ENCODE data around the gene CGNL1.

Gene CGNL1

GRCh38 chr15:57375827-57376695 lies at the start of gene CGNL1:
Gene CGNL1, plus strand, starts transcription at chr15:57376505. Its CDS starts 61,495 bp downstream, at chr15:57438000.
- no peaks in the 10 kb centered on the region for H4K20me1 ChIP-seq (ENCODE audit: insufficient read depth, low read length)
- H3K4me3 ChIP-seq (ENCODE audit: low read depth, low read length, poor library complexity, severe bottlenecking), result no peak within 1 kb of the TSS
- peaks cover 4% of the 10 kb centered on the region; the same call in 1 of the 2 replicates for H3K27me3 ChIP-seq (ENCODE audit: insufficient read depth, low read length)
- H3K9me3 ChIP-seq (ENCODE audit: low read length), result no peaks in the 10 kb centered on the region
- no peaks in the 10 kb centered on the region for H3K79me2 ChIP-seq (ENCODE audit: insufficient read depth, low read length)
- H3K4me2 ChIP-seq (ENCODE audit: low read length), result no peak within 1 kb of the TSS
- no peak for TF ChIP-seq EZH2 (IDR thresholded peaks at IDR 0.05; ENCODE audit: borderline replicate concordance, low read length)
- TF ChIP-seq, protein P1, sequence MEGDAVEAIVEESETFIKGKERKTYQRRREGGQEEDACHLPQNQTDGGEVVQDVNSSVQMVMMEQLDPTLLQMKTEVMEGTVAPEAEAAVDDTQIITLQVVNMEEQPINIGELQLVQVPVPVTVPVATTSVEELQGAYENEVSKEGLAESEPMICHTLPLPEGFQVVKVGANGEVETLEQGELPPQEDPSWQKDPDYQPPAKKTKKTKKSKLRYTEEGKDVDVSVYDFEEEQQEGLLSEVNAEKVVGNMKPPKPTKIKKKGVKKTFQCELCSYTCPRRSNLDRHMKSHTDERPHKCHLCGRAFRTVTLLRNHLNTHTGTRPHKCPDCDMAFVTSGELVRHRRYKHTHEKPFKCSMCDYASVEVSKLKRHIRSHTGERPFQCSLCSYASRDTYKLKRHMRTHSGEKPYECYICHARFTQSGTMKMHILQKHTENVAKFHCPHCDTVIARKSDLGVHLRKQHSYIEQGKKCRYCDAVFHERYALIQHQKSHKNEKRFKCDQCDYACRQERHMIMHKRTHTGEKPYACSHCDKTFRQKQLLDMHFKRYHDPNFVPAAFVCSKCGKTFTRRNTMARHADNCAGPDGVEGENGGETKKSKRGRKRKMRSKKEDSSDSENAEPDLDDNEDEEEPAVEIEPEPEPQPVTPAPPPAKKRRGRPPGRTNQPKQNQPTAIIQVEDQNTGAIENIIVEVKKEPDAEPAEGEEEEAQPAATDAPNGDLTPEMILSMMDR (IDR thresholded peaks at IDR 0.05; ENCODE audit: low read length), result no peak
- H3K9ac ChIP-seq (ENCODE audit: low read length), result no peak within 1 kb of the TSS
- H3K36me3 ChIP-seq (ENCODE audit: insufficient read depth, low read length), result no peaks in the 10 kb centered on the region
- no peak within 1 kb of the TSS for H3K27ac ChIP-seq (ENCODE audit: low read depth, low read length, poor library complexity, severe bottlenecking)
- H3F3A ChIP-seq (ENCODE audit: insufficient read depth, low read length), result no peaks in the 10 kb centered on the region
- no peak within 1 kb of the TSS for H2AFZ ChIP-seq (ENCODE audit: low read length)
- no peaks in the 10 kb centered on the region for H3K4me1 ChIP-seq (ENCODE audit: insufficient read depth, low read length, severe bottlenecking)
- no peaks in the 10 kb centered on the region for H3K9me2 ChIP-seq (ENCODE audit: low read depth, low read length)

GRCh38 chr15:57327985-57328471 lies 48.3 kb upstream of the CGNL1 start:
- no peak overlapping the region for H3K4me2 ChIP-seq (ENCODE audit: low read length)
- H3K9ac ChIP-seq (ENCODE audit: low read length), result no peak overlapping the region
- TF ChIP-seq, protein P1 (IDR thresholded peaks at IDR 0.05; ENCODE audit: low read length), result no peak
- no peak for TF ChIP-seq EZH2 (IDR thresholded peaks at IDR 0.05; ENCODE audit: borderline replicate concordance, low read length)
- no peak overlapping the region for H2AFZ ChIP-seq (ENCODE audit: low read length)
- no peaks in the 10 kb centered on the region for H3K9me2 ChIP-seq (ENCODE audit: low read depth, low read length)
- peaks cover 9% of the 10 kb centered on the region for H3K4me1 ChIP-seq (ENCODE audit: insufficient read depth, low read length, severe bottlenecking)
- H3F3A ChIP-seq (ENCODE audit: insufficient read depth, low read length), result no peaks in the 10 kb centered on the region
- H3K36me3 ChIP-seq (ENCODE audit: insufficient read depth, low read length), result no peaks in the 10 kb centered on the region
- no peaks in the 10 kb centered on the region for H3K9me3 ChIP-seq (ENCODE audit: low read length)
- H4K20me1 ChIP-seq (ENCODE audit: insufficient read depth, low read length), result no peaks in the 10 kb centered on the region
- H3K79me2 ChIP-seq (ENCODE audit: insufficient read depth, low read length), result no peaks in the 10 kb centered on the region
- H3K27ac ChIP-seq (ENCODE audit: low read depth, low read length, poor library complexity, severe bottlenecking), result no peak overlapping the region
- H3K4me3 ChIP-seq (ENCODE audit: low read depth, low read length, poor library complexity, severe bottlenecking), result no peak overlapping the region
- H3K27me3 ChIP-seq (ENCODE audit: insufficient read depth, low read length), result 0 out of 2 replicates have a peak, but pooled peaks cover 4% of the 10 kb centered on the region

DNA sequence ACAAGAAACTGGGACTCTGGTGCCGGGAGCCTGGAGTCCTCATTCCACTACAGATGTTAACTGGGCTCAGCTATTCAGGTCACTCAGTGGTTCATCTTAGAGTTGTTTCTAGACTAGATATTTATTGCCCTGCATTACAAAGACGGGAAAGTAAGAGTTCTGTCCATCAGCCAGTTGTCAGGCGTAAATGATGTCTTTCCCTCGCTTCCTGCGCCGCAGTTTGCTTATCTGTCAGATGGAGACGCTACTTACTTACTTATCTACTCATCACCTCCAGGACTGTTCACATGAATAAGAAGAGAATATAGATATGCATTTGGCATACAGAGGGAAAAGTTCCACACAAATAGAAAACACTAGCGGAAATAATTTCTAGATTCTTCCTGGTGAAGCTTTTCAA lies 47.8 kb upstream of the CGNL1 start:
- H3K9me2 ChIP-seq (ENCODE audit: low read depth, low read length), result no peaks in the 10 kb centered on the region
- no peak for TF ChIP-seq EZH2 (IDR thresholded peaks at IDR 0.05; ENCODE audit: borderline replicate concordance, low read length)
- TF ChIP-seq, protein P1 (IDR thresholded peaks at IDR 0.05; ENCODE audit: low read length), result no peak
- no peak overlapping the region for H3K9ac ChIP-seq (ENCODE audit: low read length)
- no peak overlapping the region for H3K4me2 ChIP-seq (ENCODE audit: low read length)
- H3K9me3 ChIP-seq (ENCODE audit: low read length), result no peaks in the 10 kb centered on the region
- H2AFZ ChIP-seq (ENCODE audit: low read length), result no peak overlapping the region
- H3K36me3 ChIP-seq (ENCODE audit: insufficient read depth, low read length), result no peaks in the 10 kb centered on the region
- H3K4me1 ChIP-seq (ENCODE audit: insufficient read depth, low read length, severe bottlenecking), result peaks cover 5% of the 10 kb centered on the region
- H3K4me3 ChIP-seq (ENCODE audit: low read depth, low read length, poor library complexity, severe bottlenecking), result no peak overlapping the region
- H3K27ac ChIP-seq (ENCODE audit: low read depth, low read length, poor library complexity, severe bottlenecking), result no peak overlapping the region
- 0 out of 2 replicates have a peak, but pooled peaks cover 4% of the 10 kb centered on the region for H3K27me3 ChIP-seq (ENCODE audit: insufficient read depth, low read length)
- no peaks in the 10 kb centered on the region for H3F3A ChIP-seq (ENCODE audit: insufficient read depth, low read length)
- no peaks in the 10 kb centered on the region for H3K79me2 ChIP-seq (ENCODE audit: insufficient read depth, low read length)
- no peaks in the 10 kb centered on the region for H4K20me1 ChIP-seq (ENCODE audit: insufficient read depth, low read length)
